K562 (cell line): Measurements from ENCODE around the gene PCYT1A. TPM values are rescaled to one million over a fixed set of nuclear protein-coding genes. Genes with fewer than 3 reads are reported as not detected.

Source experiments
- IFI16 ChIP-seq: fragments of 250-450 bp; sonication (Bioruptor Pico); IDR thresholded peaks from 2 replicates; pipeline ENCODE4 v2.1.2; 2022; ENCODE audit warnings: mild to moderate bottlenecking, inconsistent platforms
- POLR2H ChIP-seq: IDR thresholded peaks from 2 replicates; pipeline ENCODE4 v1.6.1; 2016; ENCODE audit warnings: missing genetic modification characterization, low read depth, mild to moderate bottlenecking, control low read depth, missing compliant biosample characterization, moderate library complexity
- XRCC3 ChIP-seq: fragments of 450-650 bp; IDR thresholded peaks from 2 replicates; pipeline ENCODE4 v1.6.1; 2017; ENCODE audit warnings: mild to moderate bottlenecking, moderate library complexity
- ZEB2 ChIP-seq: fragments of 450-650 bp; IDR thresholded peaks from 2 replicates; pipeline ENCODE4 v1.6.1; 2016
- polyA plus RNA-seq, 8 experiments: library from polyadenylated mRNA; depleted of rRNA in 4 of 8; stranded (reverse) in 5 of 8; unstranded in 3 of 8; fragments of >200 nt; fragmentation: Nextera tagmentation in 2 of 8; fragmentation: Illumina TruSeq in 1 of 8; extraction: Ambion mirVana in 2 of 8; extraction: Trizol in 1 of 8; gene quantifications; 2 replicates each; pipeline versions ENCODE4 v1.2.1 to v1.2.3, GENCODE V29; 2011 to 2014; ENCODE audit warnings: inconsistent platforms in 1 of 8, missing spikeins in 1 of 8
- total RNA-seq, 7 experiments: library from RNA; depleted of rRNA in 6 of 7; stranded (reverse); fragments of >200 nt in 6 of 7; fragmentation: Illumina TruSeq in 2 of 7; extraction: Trizol in 2 of 7; gene quantifications; 2 replicates each; pipeline versions ENCODE4 v1.2.1 to v1.2.3, GENCODE V29; 2011 to 2021; ENCODE audit warnings: low replicate concordance in 1 of 7
- TF ChIP-seq, protein P1 (sequence below): sonication (generic); formaldehyde crosslinking; IDR thresholded peaks from 2 replicates; pipeline ENCODE4 v1.8.1; 2022; ENCODE audit warnings: missing genetic modification reagents
- TF ChIP-seq, protein P2 (sequence below): fragments of 250-450 bp; sonication (Bioruptor Pico); IDR thresholded peaks from 2 replicates; pipeline ENCODE4 v1.4.0; 2020; ENCODE audit warnings: borderline replicate concordance
- TF ChIP-seq, protein P3 (sequence below), 3 experiments: fragments of 200-800 bp in 1 of 3; fragments of 250-450 bp in 1 of 3; fragments of 450-650 bp in 1 of 3; sonication (Bioruptor Pico) in 1 of 3; sonication (Bioruptor generic) in 1 of 3; formaldehyde crosslinking in 1 of 3; IDR thresholded peaks; 2 replicates each; pipeline versions ENCODE4 v1.6.1 to v1.8.0; 2016 to 2022; ENCODE audit warnings: mild to moderate bottlenecking in 2 of 3, missing genetic modification characterization in 2 of 3, missing compliant biosample characterization in 1 of 3, moderate library complexity in 1 of 3
- TF ChIP-seq, protein P4 (sequence below): fragments of 450-650 bp; IDR thresholded peaks from 2 replicates; pipeline ENCODE4 v1.6.1; 2016; ENCODE audit warnings: borderline replicate concordance
- TF ChIP-seq, protein P5 (sequence below), 2 experiments: IDR thresholded peaks; 2 replicates each; pipeline ENCODE4 v1.6.1; 2012; ENCODE audit warnings: improper control_type of control experiment in 2 of 2, low read depth in 2 of 2, low read length in 2 of 2, borderline replicate concordance in 1 of 2
- TF ChIP-seq, protein P6 (sequence below): fragments of 200-800 bp; sonication (Bioruptor generic); IDR thresholded peaks from 2 replicates; pipeline ENCODE4 v1.6.1; 2017; ENCODE audit warnings: missing genetic modification characterization, missing compliant biosample characterization

PCYT1A gene
- total and polyA plus RNA-seq, 9 of the 15 experiments (the other 6 are each of a cell fraction or from before 2014, with no cell fraction given) = 13.4 to 62.8 (median 49.4) TPM

DNA sequence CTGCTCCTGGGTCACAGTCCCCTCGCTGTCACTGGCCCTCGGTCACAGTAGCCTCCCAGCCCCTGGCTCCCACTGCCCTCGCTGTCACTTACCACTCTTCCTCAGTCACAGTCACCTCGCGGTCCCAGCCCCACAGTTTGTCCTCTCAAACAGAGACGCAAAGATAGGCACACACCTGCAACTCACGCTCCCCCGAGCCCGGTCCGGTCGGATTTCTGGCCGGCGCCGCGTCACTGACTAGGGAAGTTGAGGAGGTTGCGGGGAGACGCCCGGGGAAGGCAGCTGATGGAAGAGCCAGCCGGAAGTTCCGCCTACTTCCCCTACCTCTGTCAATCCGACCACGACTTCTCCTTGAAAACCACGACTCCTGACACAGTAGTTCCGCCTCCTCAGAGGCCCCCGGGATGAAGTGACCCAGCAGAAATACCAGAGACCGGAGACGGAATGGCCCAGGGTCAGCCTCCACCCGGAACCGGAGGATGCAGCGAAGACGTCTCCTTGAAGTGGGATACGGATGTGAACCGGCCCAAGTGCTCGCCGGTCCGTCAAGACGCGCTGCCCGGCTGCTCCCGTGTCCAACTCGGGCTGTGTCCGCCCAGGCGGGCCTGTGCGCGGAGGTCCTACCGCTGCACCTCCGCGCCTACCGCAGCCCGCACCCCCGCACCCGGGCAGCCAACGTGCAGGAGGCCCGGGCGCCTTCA is at the start of gene PCYT1A (continued):
- TF ChIP-seq, protein P1, sequence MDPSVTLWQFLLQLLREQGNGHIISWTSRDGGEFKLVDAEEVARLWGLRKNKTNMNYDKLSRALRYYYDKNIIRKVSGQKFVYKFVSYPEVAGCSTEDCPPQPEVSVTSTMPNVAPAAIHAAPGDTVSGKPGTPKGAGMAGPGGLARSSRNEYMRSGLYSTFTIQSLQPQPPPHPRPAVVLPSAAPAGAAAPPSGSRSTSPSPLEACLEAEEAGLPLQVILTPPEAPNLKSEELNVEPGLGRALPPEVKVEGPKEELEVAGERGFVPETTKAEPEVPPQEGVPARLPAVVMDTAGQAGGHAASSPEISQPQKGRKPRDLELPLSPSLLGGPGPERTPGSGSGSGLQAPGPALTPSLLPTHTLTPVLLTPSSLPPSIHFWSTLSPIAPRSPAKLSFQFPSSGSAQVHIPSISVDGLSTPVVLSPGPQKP (CRISPR knock-in tag) = no peak
- TF ChIP-seq ZEB2 (peak; percentile 96), XRCC3 (no peak), IFI16 (CRISPR knock-in tag) (no peak), POLR2H (tag) (peak; percentile 78)
- TF ChIP-seq, protein P2, sequence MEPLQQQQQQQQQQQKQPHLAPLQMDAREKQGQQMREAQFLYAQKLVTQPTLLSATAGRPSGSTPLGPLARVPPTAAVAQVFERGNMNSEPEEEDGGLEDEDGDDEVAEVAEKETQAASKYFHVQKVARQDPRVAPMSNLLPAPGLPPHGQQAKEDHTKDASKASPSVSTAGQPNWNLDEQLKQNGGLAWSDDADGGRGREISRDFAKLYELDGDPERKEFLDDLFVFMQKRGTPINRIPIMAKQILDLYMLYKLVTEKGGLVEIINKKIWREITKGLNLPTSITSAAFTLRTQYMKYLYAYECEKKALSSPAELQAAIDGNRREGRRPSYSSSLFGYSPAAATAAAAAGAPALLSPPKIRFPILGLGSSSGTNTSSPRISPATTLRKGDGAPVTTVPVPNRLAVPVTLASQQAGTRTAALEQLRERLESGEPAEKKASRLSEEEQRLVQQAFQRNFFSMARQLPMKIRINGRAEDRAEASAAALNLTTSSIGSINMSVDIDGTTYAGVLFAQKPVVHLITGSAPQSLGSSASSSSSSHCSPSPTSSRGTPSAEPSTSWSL (CRISPR knock-in tag) = no peak
- TF ChIP-seq, protein P3, sequence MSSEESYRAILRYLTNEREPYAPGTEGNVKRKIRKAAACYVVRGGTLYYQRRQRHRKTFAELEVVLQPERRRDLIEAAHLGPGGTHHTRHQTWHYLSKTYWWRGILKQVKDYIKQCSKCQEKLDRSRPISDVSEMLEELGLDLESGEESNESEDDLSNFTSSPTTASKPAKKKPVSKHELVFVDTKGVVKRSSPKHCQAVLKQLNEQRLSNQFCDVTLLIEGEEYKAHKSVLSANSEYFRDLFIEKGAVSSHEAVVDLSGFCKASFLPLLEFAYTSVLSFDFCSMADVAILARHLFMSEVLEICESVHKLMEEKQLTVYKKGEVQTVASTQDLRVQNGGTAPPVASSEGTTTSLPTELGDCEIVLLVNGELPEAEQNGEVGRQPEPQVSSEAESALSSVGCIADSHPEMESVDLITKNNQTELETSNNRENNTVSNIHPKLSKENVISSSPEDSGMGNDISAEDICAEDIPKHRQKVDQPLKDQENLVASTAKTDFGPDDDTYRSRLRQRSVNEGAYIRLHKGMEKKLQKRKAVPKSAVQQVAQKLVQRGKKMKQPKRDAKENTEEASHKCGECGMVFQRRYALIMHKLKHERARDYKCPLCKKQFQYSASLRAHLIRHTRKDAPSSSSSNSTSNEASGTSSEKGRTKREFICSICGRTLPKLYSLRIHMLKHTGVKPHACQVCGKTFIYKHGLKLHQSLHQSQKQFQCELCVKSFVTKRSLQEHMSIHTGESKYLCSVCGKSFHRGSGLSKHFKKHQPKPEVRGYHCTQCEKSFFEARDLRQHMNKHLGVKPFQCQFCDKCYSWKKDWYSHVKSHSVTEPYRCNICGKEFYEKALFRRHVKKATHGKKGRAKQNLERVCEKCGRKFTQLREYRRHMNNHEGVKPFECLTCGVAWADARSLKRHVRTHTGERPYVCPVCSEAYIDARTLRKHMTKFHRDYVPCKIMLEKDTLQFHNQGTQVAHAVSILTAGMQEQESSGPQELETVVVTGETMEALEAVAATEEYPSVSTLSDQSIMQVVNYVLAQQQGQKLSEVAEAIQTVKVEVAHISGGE (CRISPR knock-in tag; IDR thresholded peaks at IDR 0.05) = peak; percentile 90 to 99 (median 97)
- TF ChIP-seq, protein P4, sequence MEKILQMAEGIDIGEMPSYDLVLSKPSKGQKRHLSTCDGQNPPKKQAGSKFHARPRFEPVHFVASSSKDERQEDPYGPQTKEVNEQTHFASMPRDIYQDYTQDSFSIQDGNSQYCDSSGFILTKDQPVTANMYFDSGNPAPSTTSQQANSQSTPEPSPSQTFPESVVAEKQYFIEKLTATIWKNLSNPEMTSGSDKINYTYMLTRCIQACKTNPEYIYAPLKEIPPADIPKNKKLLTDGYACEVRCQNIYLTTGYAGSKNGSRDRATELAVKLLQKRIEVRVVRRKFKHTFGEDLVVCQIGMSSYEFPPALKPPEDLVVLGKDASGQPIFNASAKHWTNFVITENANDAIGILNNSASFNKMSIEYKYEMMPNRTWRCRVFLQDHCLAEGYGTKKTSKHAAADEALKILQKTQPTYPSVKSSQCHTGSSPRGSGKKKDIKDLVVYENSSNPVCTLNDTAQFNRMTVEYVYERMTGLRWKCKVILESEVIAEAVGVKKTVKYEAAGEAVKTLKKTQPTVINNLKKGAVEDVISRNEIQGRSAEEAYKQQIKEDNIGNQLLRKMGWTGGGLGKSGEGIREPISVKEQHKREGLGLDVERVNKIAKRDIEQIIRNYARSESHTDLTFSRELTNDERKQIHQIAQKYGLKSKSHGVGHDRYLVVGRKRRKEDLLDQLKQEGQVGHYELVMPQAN = peak; percentile 95
- TF ChIP-seq, protein P5, sequence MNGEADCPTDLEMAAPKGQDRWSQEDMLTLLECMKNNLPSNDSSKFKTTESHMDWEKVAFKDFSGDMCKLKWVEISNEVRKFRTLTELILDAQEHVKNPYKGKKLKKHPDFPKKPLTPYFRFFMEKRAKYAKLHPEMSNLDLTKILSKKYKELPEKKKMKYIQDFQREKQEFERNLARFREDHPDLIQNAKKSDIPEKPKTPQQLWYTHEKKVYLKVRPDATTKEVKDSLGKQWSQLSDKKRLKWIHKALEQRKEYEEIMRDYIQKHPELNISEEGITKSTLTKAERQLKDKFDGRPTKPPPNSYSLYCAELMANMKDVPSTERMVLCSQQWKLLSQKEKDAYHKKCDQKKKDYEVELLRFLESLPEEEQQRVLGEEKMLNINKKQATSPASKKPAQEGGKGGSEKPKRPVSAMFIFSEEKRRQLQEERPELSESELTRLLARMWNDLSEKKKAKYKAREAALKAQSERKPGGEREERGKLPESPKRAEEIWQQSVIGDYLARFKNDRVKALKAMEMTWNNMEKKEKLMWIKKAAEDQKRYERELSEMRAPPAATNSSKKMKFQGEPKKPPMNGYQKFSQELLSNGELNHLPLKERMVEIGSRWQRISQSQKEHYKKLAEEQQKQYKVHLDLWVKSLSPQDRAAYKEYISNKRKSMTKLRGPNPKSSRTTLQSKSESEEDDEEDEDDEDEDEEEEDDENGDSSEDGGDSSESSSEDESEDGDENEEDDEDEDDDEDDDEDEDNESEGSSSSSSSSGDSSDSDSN (IDR thresholded peaks at IDR 0.05; ENCODE audit: borderline replicate concordance in 1 of 2, low read depth in 2 of 2, low read length in 2 of 2) = peak; percentile 85 to 90; a peak in 3 of 4 replicates
- TF ChIP-seq, protein P6, sequence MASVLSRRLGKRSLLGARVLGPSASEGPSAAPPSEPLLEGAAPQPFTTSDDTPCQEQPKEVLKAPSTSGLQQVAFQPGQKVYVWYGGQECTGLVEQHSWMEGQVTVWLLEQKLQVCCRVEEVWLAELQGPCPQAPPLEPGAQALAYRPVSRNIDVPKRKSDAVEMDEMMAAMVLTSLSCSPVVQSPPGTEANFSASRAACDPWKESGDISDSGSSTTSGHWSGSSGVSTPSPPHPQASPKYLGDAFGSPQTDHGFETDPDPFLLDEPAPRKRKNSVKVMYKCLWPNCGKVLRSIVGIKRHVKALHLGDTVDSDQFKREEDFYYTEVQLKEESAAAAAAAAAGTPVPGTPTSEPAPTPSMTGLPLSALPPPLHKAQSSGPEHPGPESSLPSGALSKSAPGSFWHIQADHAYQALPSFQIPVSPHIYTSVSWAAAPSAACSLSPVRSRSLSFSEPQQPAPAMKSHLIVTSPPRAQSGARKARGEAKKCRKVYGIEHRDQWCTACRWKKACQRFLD = peak; percentile 82
